GM19023 (cell line): ENCODE results near the gene CCNG2.
"Not testable (repeated sequence)": the region's sequence is repeated elsewhere in the genome, so short reads cannot be mapped to it uniquely, and the experiment has no call there.

ENCODE experiments used
- ATAC-seq: cut with Tn5 transposase; IDR thresholded peaks from one replicate; pipeline ENCODE4 v1.9.1; 2021; ENCODE audit warnings: mild to moderate bottlenecking, moderate library complexity; ENCODE audit not compliant: unreplicated experiment

Gene CCNG2

DNA sequence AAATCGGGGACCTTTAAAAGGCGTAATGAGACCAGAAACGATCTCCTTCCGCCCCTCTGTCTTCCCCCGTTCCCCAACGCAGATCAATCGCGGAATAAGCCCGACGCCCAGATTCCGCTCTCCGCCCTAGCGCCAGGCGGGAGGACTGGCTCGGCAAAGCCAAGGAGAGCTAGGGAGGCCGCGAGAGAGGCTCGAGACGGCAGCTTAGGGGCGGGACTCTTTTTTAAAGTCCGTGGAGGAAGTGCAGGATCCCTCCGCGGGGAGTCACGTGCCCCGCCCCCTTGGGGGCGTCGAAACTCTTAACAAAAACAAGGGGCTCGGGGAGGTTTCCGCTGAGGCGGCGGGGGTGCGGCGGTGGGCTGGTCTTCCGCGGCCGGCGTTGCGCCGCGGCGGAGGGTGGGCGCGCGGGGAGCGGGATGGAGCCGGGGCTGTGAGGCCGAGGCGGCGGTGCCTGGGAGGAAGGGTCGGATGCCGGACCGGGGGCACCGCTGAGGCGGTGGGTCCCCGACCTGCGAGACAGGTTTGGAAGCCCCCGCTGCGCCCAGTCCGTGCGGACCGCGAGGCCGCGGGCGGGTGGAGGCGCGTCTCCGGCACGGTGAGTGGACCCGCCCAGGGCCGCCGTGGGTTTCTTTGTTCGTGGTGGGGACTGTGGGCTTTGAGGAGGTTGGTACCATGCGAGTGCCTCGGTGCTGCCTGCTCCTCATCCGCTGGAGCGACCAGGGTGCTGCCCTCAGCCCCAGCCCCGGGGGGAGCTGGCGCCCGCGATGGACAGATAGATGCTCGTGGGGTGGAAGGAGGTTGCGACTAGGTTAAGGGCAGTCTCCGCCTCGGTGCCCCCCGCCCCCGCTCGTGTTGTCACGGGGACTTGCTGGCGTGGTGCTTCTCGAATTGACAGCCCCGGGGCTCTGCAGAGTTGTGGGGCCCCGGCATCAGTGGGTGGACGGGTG is at the start of gene CCNG2:
CCNG2 (plus strand) TSS at position 296 of the 947 bp plus-strand sequence. CDS start 1,326 bp downstream, outside the sequence.
- ATAC-seq: peak; percentile 22

DNA sequence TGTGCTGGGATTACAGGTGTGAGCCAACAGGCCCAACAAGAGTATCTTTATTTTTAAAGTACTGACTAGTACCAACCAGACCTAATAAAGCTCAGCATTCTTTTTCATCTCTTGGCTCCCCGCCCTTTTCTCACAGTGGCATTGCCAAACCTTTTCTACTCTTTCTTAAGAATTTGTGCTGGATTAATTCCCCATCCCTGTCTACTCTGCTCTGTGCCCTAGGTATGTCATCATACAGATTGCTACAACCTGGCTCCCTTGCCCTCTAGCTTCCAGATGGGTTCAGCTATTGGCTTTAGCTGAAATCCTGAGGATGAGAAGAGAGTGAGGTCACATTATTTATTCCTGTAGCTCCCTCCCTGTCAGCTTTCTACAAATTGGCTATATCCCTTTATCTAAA is 46.3 kb upstream of the CCNG2 start:
- ATAC-seq: no peak

- no peak for ATAC-seq
These were observed 43.9 kb upstream of the CCNG2 start for GRCh38 chr4:77113069-77113468.

- ATAC-seq: no peak
These were observed 39.3 kb upstream of the CCNG2 start for GRCh38 chr4:77117721-77118120.

GRCh38 chr4:77120886-77121508 is 36.0 kb upstream of the CCNG2 start:
- peak; percentile 82 for ATAC-seq

- no peak for ATAC-seq
These were observed 35.2 kb upstream of the CCNG2 start for GRCh38 chr4:77121736-77122240.

- no peak for ATAC-seq
These were observed 34.4 kb upstream of the CCNG2 start for GRCh38 chr4:77122656-77123055.

DNA sequence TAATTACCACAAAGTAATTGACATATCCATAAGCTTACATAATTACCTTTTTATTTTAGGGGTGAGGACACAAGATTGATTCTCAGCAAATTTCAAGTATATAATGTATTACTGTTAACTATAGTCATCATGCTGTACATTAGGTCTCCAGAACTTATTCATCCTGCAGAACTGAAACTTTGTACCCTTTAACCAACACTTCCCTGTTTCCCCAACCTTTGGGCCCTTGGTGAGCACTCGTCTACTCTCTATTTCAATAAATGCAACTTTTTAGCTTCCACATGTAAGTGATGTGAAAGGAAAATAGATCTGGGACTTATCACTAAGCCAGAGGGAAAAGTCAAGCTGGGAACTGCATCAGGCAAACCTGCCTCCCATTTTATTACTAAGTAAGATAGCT is 33.6 kb upstream of the CCNG2 start:
- no peak for ATAC-seq

- no peak for ATAC-seq
These were observed 32.4 kb upstream of the CCNG2 start for GRCh38 chr4:77124576-77124975.

- no peak for ATAC-seq
These were observed 31.0 kb upstream of the CCNG2 start for GRCh38 chr4:77125961-77126360.

GRCh38 chr4:77126809-77127208 is 30.2 kb upstream of the CCNG2 start:
- peak; percentile 80 for ATAC-seq

GRCh38 chr4:77127215-77127614 is 29.8 kb upstream of the CCNG2 start:
- peak; percentile 56 for ATAC-seq

DNA sequence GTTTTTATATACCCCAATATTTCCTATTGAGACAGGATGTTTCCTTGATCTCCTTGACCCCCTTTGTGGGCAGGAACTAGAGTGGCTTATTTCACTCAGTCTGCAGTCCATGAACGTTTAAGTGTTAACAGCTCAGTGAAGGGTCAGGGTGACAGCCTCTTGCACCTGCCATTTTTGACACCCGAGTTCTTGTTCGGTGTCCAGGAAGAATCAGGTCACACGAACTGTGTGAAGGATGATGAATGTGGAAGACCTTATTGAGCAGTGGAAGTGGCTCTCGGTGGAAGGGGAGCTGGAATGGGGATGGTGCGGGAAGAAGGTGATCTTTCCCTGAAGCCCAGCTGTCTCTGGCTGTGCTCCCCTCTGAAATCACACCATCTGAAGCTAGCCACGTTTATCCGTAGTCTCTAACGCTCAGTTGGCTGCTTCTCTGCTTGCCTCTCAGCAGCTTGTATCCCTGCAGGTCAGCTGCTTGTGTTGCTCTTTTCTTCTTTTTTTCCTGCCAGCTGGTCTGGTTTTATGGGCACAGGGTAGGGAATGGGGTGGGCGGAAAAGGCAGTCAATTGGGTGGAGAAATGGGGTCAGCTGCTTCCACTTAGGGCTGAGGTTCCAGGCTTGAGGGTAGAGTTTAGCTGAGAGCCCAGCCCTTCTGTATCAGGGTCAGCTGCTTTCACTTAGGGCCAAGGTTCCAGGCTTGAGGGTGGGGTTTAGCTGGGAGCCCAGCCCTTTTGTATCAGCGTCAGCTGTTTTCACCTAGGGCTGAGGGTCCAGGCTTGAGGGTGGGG is 29.0 kb upstream of the CCNG2 start:
- ATAC-seq: no peak

DNA sequence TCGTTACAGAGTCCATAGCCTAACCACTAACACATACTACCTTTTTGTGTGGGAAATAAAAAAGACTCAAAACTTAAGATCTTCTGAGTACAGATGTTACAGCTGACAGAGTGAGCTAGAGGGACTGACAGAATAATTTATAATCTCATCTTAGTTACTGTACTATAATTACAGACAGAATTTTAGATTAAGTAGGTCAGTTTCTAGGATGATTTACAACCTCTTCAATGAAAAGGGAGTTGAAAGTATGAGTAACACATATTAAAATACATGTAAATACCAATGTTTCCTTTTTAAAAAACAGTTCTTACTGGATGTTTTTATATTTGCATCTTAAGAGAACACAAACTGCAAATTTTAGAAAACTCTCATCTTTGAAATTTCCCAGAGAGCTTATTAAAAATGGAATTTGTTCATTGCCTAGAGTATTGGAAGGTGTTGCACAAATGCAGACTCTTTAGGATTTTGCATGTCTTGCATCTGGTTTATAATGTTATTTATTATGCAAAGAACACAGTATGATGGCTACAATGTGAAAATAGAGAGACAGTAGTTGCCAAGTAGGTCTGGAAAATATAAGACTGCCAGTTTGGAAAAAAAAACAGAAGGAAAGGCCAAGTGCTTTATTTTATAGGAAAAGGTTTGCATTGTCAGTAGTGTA is 24.2 kb upstream of the CCNG2 start:
- ATAC-seq: no peak

- ATAC-seq: not testable (repeated sequence)
These were observed 19.6 kb upstream of the CCNG2 start for GRCh38 chr4:77137448-77137847.

DNA sequence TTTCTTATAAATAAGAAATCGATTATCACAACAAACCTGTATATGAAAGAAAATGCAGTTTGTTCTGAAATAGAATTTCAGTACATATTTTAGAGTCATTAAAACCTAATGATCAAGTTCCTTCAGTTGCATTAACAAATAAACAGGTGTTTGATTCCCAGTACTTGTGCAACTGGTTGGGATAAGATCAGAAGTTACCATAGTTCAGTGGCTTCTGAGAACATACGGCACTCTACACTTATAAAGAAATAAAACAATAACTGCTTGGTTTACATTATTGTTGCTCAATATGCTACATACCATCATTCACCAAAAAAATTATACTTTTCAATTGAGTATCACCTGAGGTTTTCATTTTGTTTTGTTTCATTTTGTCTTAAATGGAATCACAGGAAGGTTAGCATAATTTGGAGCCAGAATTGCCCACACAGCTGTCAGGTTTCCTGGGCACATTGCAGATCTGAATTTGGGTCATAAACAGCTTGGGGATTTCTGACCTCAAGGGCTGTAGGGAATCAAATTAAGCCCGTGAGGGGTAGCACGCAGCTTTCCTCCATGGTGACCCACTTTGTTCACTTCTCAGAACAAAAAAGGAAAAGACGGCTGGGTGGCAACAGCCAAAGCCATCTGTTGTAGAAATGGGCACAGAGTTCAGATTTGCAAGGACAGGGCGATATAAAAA is 14.9 kb upstream of the CCNG2 start:
- no peak for ATAC-seq

DNA sequence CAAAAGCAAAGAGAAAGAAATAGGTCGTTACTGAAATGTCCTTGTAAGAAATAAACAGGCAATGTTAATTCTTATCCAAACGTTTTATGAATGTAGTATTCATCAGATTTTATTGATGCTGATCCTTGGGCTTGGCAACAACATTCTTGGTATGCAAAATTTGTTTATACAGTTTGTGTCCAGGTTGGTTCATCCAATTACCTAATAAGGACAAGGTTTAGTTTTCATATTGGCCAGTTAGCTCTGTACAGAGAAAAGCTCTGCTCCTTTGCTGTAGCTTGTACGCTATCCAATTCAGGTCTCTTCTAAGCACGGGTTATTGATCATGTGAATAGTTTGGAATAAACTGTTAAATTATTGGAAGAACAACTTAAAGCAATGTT is 14.4 kb upstream of the CCNG2 start:
- no peak for ATAC-seq

- no peak for ATAC-seq
These were observed 13.9 kb upstream of the CCNG2 start for GRCh38 chr4:77143091-77143490.

DNA sequence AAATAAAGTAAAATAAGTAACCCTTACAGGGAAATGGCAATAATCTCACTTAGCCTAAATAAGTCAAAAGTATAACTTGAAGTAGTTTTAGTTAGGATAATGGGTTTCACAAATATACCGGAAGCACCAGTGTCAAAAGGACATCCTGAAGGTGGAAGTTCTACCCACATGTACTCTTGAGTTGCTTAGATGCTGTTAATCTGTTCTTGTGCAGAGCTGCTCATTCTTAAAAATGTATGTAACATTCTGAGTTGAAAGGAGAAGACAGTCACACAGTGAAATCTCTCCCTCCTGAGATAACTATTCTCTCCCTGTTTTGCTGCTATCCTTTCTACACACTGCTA is 11.2 kb upstream of the CCNG2 start:
- no peak for ATAC-seq
